SK-N-MC (cell line): ENCODE measurements around the gene F3.
"Not testable (repeated sequence)": the region's sequence is repeated elsewhere in the genome, so short reads cannot be mapped to it uniquely, and the experiment has no call there.

Source experiments
- DNase-seq: peaks from one replicate; pipeline ENCODE4 v3.0.0-alpha.2; 2011; ENCODE audit warnings: low read depth, low spot score
- H3K27ac ChIP-seq: fragments of 200-600 bp; sonication (generic); 2 replicates; pipeline ENCODE4 v1.5.1; 2016; ENCODE audit warnings: mixed run types
- H3K36me3 ChIP-seq: fragments of 200-600 bp; sonication (generic); 2 replicates; pipeline ENCODE4 v1.6.1; 2017; ENCODE audit warnings: antibody characterized with exemption, low read length, mixed read lengths; ENCODE audit not compliant: insufficient read depth
- H3K4me3 ChIP-seq: fragments of 200-600 bp; sonication (generic); 2 replicates; pipeline ENCODE4 v1.5.1; 2016
- H3K9ac ChIP-seq: fragments of 200-600 bp; sonication (generic); 2 replicates; pipeline ENCODE4 v1.8.0; 2017; ENCODE audit warnings: mixed run types, mixed read lengths; ENCODE audit not compliant: insufficient read length
- H3K9me3 ChIP-seq: fragments of 200-600 bp; sonication (generic); 2 replicates; pipeline ENCODE4 v1.6.1; 2017; ENCODE audit warnings: low read depth, mild to moderate bottlenecking, antibody characterized with exemption, low read length, moderate library complexity, mixed read lengths
- EZH2 ChIP-seq: fragments of 200-600 bp; sonication (generic); IDR thresholded peaks from one replicate; pipeline ENCODE4 v1.6.1; 2017; ENCODE audit warnings: antibody characterized with exemption
- FOXP2 ChIP-seq: optimal IDR thresholded peaks from 2 replicates; pipeline ENCODE3; 2011; ENCODE audit warnings: mild to moderate bottlenecking, moderate library complexity; ENCODE audit not compliant: insufficient read depth; ENCODE audit errors: extremely low read length, control extremely low read depth
- POLR2AphosphoS5 ChIP-seq: IDR thresholded peaks from 2 replicates; pipeline ENCODE4 v1.6.1; 2012; ENCODE audit warnings: mild to moderate bottlenecking, low read depth, low read length, borderline replicate concordance

The F3 gene

GRCh38 chr1:94541246-94542087 lies at the start of gene F3:
TSS of gene F3 (minus strand) at chr1:94541759. CDS start at chr1:94541636, 123 bp downstream.
- Histone ChIP-seq H3K4me3 (peak within 1 kb of the TSS; percentile 89), H3K9ac (peak within 1 kb of the TSS; percentile 72), H3K36me3 (peaks cover 16% of the 10 kb centered on the region), H3K9me3 (no peaks in the 10 kb centered on the region), H3K27ac (0 out of 2 replicates have a peak within 1 kb of the TSS, but pooled peaks have one; percentile 19)
- no peak for DNase-seq
- TF ChIP-seq POLR2AphosphoS5 (peak; percentile 82), FOXP2 (no peak), EZH2 (no peak)

GRCh38 chr1:94590203-94591137 lies 48.9 kb upstream of the F3 start:
- DNase-seq, result no peak
- Histone ChIP-seq H3K9ac (no peak overlapping the region), H3K9me3 (no peaks in the 10 kb centered on the region), H3K27ac (no peak overlapping the region), H3K4me3 (no peak overlapping the region), H3K36me3 (no peaks in the 10 kb centered on the region)
- TF ChIP-seq EZH2, result no peak
- no peak for TF ChIP-seq FOXP2

GRCh38 chr1:94589728-94590127 lies 48.2 kb upstream of the F3 start:
- no peak for DNase-seq
- H3K4me3 ChIP-seq, result no peak overlapping the region
- no peaks in the 10 kb centered on the region for H3K36me3 ChIP-seq
- TF ChIP-seq FOXP2, result no peak
- TF ChIP-seq POLR2AphosphoS5, result no peak
- TF ChIP-seq EZH2, result no peak
- H3K27ac ChIP-seq, result no peak overlapping the region
- H3K9me3 ChIP-seq, result no peaks in the 10 kb centered on the region
- no peak overlapping the region for H3K9ac ChIP-seq

GRCh38 chr1:94582565-94582964 lies 41.0 kb upstream of the F3 start:
- H3K9ac ChIP-seq, result no peak overlapping the region
- H3K36me3 ChIP-seq, result no peaks in the 10 kb centered on the region
- no peak for DNase-seq
- H3K4me3 ChIP-seq, result no peak overlapping the region
- no peak overlapping the region for H3K27ac ChIP-seq
- no peak for TF ChIP-seq POLR2AphosphoS5
- TF ChIP-seq EZH2, result no peak
- no peak for TF ChIP-seq FOXP2
- peaks cover 4% of the 10 kb centered on the region; the same call in 1 of the 2 replicates for H3K9me3 ChIP-seq

GRCh38 chr1:94580367-94581115 lies 39.0 kb upstream of the F3 start:
- Histone ChIP-seq H3K9ac (no peak overlapping the region), H3K27ac (no peak overlapping the region), H3K4me3 (no peak overlapping the region), H3K36me3 (no peaks in the 10 kb centered on the region), H3K9me3 (peaks cover 4% of the 10 kb centered on the region; the same call in 1 of the 2 replicates)
- DNase-seq, result no peak
- TF ChIP-seq EZH2 (no peak), POLR2AphosphoS5 (no peak), FOXP2 (no peak)

- H3K27ac ChIP-seq, result no peak overlapping the region
- DNase-seq, result no peak
Observed at GRCh38 chr1:94579876-94580294, 38.3 kb upstream of the F3 start.

GRCh38 chr1:94578856-94579255 lies 37.3 kb upstream of the F3 start:
- Histone ChIP-seq H3K36me3 (no peaks in the 10 kb centered on the region), H3K9ac (no peak overlapping the region), H3K27ac (no peak overlapping the region), H3K4me3 (no peak overlapping the region), H3K9me3 (peaks cover 4% of the 10 kb centered on the region; the same call in 1 of the 2 replicates)
- TF ChIP-seq FOXP2 (no peak), POLR2AphosphoS5 (no peak), EZH2 (no peak)
- no peak for DNase-seq

More at GRCh38 chr1:94579876-94580294, 38.3 kb upstream of the F3 start:
- H3K9me3 ChIP-seq, result peaks cover 4% of the 10 kb centered on the region; the same call in 1 of the 2 replicates
- TF ChIP-seq POLR2AphosphoS5 (no peak), EZH2 (no peak), FOXP2 (no peak)
- H3K9ac ChIP-seq, result no peak overlapping the region
- no peak overlapping the region for H3K4me3 ChIP-seq
- H3K36me3 ChIP-seq, result no peaks in the 10 kb centered on the region

- not testable (repeated sequence) for H3K36me3 ChIP-seq, H3K27ac ChIP-seq, H3K4me3 ChIP-seq
Observed at GRCh38 chr1:94573917-94574316, 32.4 kb upstream of the F3 start.

More at GRCh38 chr1:94573917-94574316, 32.4 kb upstream of the F3 start:
- not testable (repeated sequence) for H3K9me3 ChIP-seq, H3K9ac ChIP-seq, DNase-seq
